Panc1 (cell line): ENCODE data around the gene ZCCHC3. TPM values are rescaled to one million over a fixed set of nuclear protein-coding genes. Genes with fewer than 3 reads are reported as not detected.

Source experiments
- ATAC-seq: fragments of 200-7000 bp; cut with Tn5 transposase; 2 replicates; pipeline ENCODE4 v1.9.1; 2020; ENCODE audit warnings: mild to moderate bottlenecking, moderate library complexity
- BruUV-seq: library from RNA; stranded (reverse); fragments of 400-500 nt; replicated peaks from 2 replicates; lab custom pipeline; 2021; lab: Mats Ljungman, UMichigan
- CTCF ChIA-PET: fragments of 300-600 bp; sonication (Branson Sonifier 250); formaldehyde crosslinking; loops from one replicate; lab custom pipeline; 2022; ENCODE audit warnings: antibody characterized with exemption; lab: Charles Lee
- POLR2A ChIA-PET: fragments of 300-600 bp; sonication (Branson Sonifier 250); formaldehyde crosslinking; loops from one replicate; lab custom pipeline; 2022; ENCODE audit warnings: antibody characterized with exemption; lab: Charles Lee
- DNase-seq: peaks from one replicate; pipeline ENCODE4 v3.0.0-alpha.2; 2010; ENCODE audit warnings: low read depth, low spot score
- H3K27ac ChIP-seq: 2 replicates; pipeline ENCODE4 v1.5.1; 2011; ENCODE audit warnings: mild to moderate bottlenecking, low read length, inconsistent platforms
- H3K27me3 ChIP-seq: fragments of 200-500 bp; sonication (Bioruptor generic); 2 replicates; pipeline ENCODE4 v1.6.0; 2014; ENCODE audit warnings: low read length, inconsistent platforms; ENCODE audit not compliant: control insufficient read depth, insufficient read depth
- H3K36me3 ChIP-seq: fragments of 200-500 bp; sonication (Bioruptor generic); 2 replicates; pipeline ENCODE4 v1.5.1; 2014; ENCODE audit warnings: inconsistent platforms, mild to moderate bottlenecking, low read length, moderate library complexity; ENCODE audit not compliant: control insufficient read depth, insufficient read depth
- H3K4me1 ChIP-seq: 2 replicates; pipeline ENCODE4 v1.5.1; 2011; ENCODE audit warnings: inconsistent platforms, mild to moderate bottlenecking, low read length, moderate library complexity; ENCODE audit not compliant: control insufficient read depth, insufficient read depth
- H3K4me3 ChIP-seq, 2 experiments: 2 replicates each; pipeline ENCODE4 v1.5.1; 2011 to 2012; ENCODE audit warnings: low read depth in 2 of 2, low read length in 2 of 2, mild to moderate bottlenecking in 2 of 2, inconsistent platforms in 1 of 2, moderate library complexity in 1 of 2
- H3K9me3 ChIP-seq: fragments of 200-500 bp; sonication (Bioruptor generic); 2 replicates; pipeline ENCODE4 v1.5.1; 2014; ENCODE audit warnings: low read depth, mild to moderate bottlenecking, inconsistent platforms, low read length, moderate library complexity; ENCODE audit not compliant: control insufficient read depth, insufficient read depth
- POLR2AphosphoS5 ChIP-seq: IDR thresholded peaks from 2 replicates; pipeline ENCODE4 v1.6.1; 2012; ENCODE audit warnings: mild to moderate bottlenecking, low read depth, low read length, moderate library complexity
- SIN3A ChIP-seq: IDR thresholded peaks from 2 replicates; pipeline ENCODE4 v1.6.1; 2012; ENCODE audit warnings: low read depth, mild to moderate bottlenecking, low read length, moderate library complexity, borderline replicate concordance; ENCODE audit not compliant: insufficient read depth
- TCF7L2 ChIP-seq: IDR thresholded peaks from 2 replicates; pipeline ENCODE4 v1.6.1; 2011; ENCODE audit warnings: mild to moderate bottlenecking, low read depth, low read length, inconsistent platforms
- in situ Hi-C: cut with HindIII; loops from 2 replicates; pipeline ENCODE4 v1.10.0; 2016; ENCODE audit warnings: low sequenced_read_pairs, low pct_unique_long_range_greater_than_20kb
- intact Hi-C: fragments of 100-400 bp; cut with micrococcal nuclease; formaldehyde crosslinking; loops from one replicate; pipeline ENCODE4 v1.10.0; 2022; ENCODE audit not compliant: unreplicated experiment
- total RNA-seq: library from RNA; stranded (reverse); gene quantifications from one replicate; pipeline ENCODE4 v1.2.1, GENCODE V29; 2021; ENCODE audit not compliant: unreplicated experiment
- TF ChIP-seq, protein P1 (sequence below): fragments of 450-650 bp; IDR thresholded peaks from 2 replicates; pipeline ENCODE4 v1.5.1; 2017; ENCODE audit warnings: mild to moderate bottlenecking
- TF ChIP-seq, protein P2 (sequence below), 2 experiments: IDR thresholded peaks; 2 replicates each; pipeline ENCODE4 v1.6.1; 2011 to 2012; ENCODE audit warnings: low read depth in 2 of 2, control low read depth in 1 of 2, low read length in 1 of 2, mild to moderate bottlenecking in 1 of 2, moderate library complexity in 1 of 2; ENCODE audit not compliant: insufficient read depth in 1 of 2

The ZCCHC3 gene
- total RNA-seq, 1 experiment from 2014 or later = 18.9 TPM

DNA sequence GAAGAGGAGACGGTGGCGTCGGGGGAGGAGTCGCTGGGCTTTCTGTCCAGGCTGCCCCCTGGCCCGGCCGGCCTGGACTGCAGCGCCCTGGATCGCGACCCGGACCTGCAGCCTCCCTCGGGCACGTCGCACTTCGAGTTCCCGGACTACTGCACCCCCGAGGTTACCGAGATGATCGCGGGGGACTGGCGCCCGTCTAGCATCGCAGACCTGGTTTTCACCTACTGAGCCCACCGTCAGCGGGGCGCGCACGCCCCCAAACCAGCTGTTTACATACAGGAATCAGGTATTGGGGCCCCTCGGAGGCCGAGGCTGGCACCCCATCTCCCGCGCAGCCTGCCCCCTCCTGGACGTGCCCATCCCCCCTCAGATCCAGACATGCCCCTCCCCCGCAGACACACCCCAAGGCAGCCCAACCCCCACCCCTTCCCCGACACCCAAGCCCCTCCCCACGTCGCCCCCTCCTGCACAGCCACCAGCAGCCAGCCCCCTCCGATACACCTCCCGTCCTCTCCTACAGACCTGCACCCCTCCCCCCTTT is 29.3 kb downstream of the ZCCHC3 start:
- DNase-seq = no peak
- peak; percentile 59; the same call in 1 of the 2 replicates for TF ChIP-seq SIN3A
- TF ChIP-seq POLR2AphosphoS5 = no peak
- H3K4me3 ChIP-seq = peak overlapping the region; percentile 74 to 79
- POLR2A ChIA-PET = interaction anchor here (0.6 kb wide), 1 partner anchor 169 kb away, joined by 3 read pairs; the partner anchor contains the start of gene DEFB127
- CTCF ChIA-PET = no interaction called here
- no peaks in the 10 kb centered on the region for H3K27me3 ChIP-seq
- BruUV-seq = no TSS peak
- H3K27ac ChIP-seq = peak overlapping the region; percentile 85
- intact Hi-C loops = no loop called here
- ATAC-seq = peak; percentile 6
- H3K36me3 ChIP-seq = no peaks in the 10 kb centered on the region; the same call in 1 of the 2 replicates
- H3K4me1 ChIP-seq = peaks cover 28% of the 10 kb centered on the region
- H3K9me3 ChIP-seq = no peaks in the 10 kb centered on the region
- in situ Hi-C loops = no loop called here

- H3K27ac ChIP-seq = peak overlapping the region; percentile 87
- intact Hi-C loops = no loop called here
- peak; percentile 44 for ATAC-seq
- BruUV-seq = TSS peak; percentile 82
- TF ChIP-seq TCF7L2 = peak; percentile 84
- TF ChIP-seq, protein P1, sequence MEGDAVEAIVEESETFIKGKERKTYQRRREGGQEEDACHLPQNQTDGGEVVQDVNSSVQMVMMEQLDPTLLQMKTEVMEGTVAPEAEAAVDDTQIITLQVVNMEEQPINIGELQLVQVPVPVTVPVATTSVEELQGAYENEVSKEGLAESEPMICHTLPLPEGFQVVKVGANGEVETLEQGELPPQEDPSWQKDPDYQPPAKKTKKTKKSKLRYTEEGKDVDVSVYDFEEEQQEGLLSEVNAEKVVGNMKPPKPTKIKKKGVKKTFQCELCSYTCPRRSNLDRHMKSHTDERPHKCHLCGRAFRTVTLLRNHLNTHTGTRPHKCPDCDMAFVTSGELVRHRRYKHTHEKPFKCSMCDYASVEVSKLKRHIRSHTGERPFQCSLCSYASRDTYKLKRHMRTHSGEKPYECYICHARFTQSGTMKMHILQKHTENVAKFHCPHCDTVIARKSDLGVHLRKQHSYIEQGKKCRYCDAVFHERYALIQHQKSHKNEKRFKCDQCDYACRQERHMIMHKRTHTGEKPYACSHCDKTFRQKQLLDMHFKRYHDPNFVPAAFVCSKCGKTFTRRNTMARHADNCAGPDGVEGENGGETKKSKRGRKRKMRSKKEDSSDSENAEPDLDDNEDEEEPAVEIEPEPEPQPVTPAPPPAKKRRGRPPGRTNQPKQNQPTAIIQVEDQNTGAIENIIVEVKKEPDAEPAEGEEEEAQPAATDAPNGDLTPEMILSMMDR = no peak
- peak; percentile 1; the same call in 1 of the 2 replicates for TF ChIP-seq SIN3A
- TF ChIP-seq POLR2AphosphoS5 = peak; percentile 69; the same call in 1 of the 2 replicates
- TF ChIP-seq, protein P2, sequence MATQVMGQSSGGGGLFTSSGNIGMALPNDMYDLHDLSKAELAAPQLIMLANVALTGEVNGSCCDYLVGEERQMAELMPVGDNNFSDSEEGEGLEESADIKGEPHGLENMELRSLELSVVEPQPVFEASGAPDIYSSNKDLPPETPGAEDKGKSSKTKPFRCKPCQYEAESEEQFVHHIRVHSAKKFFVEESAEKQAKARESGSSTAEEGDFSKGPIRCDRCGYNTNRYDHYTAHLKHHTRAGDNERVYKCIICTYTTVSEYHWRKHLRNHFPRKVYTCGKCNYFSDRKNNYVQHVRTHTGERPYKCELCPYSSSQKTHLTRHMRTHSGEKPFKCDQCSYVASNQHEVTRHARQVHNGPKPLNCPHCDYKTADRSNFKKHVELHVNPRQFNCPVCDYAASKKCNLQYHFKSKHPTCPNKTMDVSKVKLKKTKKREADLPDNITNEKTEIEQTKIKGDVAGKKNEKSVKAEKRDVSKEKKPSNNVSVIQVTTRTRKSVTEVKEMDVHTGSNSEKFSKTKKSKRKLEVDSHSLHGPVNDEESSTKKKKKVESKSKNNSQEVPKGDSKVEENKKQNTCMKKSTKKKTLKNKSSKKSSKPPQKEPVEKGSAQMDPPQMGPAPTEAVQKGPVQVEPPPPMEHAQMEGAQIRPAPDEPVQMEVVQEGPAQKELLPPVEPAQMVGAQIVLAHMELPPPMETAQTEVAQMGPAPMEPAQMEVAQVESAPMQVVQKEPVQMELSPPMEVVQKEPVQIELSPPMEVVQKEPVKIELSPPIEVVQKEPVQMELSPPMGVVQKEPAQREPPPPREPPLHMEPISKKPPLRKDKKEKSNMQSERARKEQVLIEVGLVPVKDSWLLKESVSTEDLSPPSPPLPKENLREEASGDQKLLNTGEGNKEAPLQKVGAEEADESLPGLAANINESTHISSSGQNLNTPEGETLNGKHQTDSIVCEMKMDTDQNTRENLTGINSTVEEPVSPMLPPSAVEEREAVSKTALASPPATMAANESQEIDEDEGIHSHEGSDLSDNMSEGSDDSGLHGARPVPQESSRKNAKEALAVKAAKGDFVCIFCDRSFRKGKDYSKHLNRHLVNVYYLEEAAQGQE (IDR thresholded peaks at IDR 0.05; ENCODE audit: insufficient read depth in 1 of 2, low read depth in 2 of 2, low read length in 1 of 2) = 0 out of 4 replicates have a peak, but pooled peaks of 1 of the 2 experiments have one; percentile 38
- H3K9me3 ChIP-seq = no peaks in the 10 kb centered on the region
- peaks cover 28% of the 10 kb centered on the region for H3K4me1 ChIP-seq
- DNase-seq = no peak
- in situ Hi-C loops = no loop called here
- POLR2A ChIA-PET = interaction anchor here (0.7 kb wide), 1 partner anchor 28 kb away, joined by 8 read pairs; no protein-coding TSS in a partner anchor
- CTCF ChIA-PET = no interaction called here
- no peaks in the 10 kb centered on the region; the same call in 1 of the 2 replicates for H3K36me3 ChIP-seq
- H3K27me3 ChIP-seq = no peaks in the 10 kb centered on the region
- H3K4me3 ChIP-seq = peak overlapping the region; percentile 74 to 79
Measured at GRCh38 chr20:327186-328026, 30.0 kb downstream of the ZCCHC3 start.
